H1 (cell line): ENCODE measurements around the gene TBC1D13. TPM values are rescaled to one million over a fixed set of nuclear protein-coding genes. Genes with fewer than 3 reads are reported as not detected.
A peak's percentile ranks its signal among the peaks of the same experiment; 100 is the strongest.

ENCODE experiments used
- CTCF ChIA-PET: fragments of 300-600 bp; sonication (Branson Sonifier 250); formaldehyde crosslinking; loops from one replicate; lab custom pipeline; 2021; ENCODE audit not compliant: partially characterized antibody; lab: Charles Lee
- POLR2A ChIA-PET: fragments of 300-600 bp; sonication (Branson Sonifier 250); formaldehyde crosslinking; loops from one replicate; lab custom pipeline; 2021; ENCODE audit warnings: inconsistent platforms; ENCODE audit not compliant: partially characterized antibody; lab: Charles Lee
- DNase-seq, 2 experiments: peaks; one replicate each; pipeline versions ENCODE4 v3.0.0 to v3.0.0-alpha.2; 2010 to 2022; ENCODE audit warnings: low spot score in 2 of 2, low read depth in 1 of 2, mixed read lengths in 1 of 2
- FAIRE-seq: peaks from 2 replicates; lab custom pipeline; 2011; peaks lifted over from hg19 to GRCh38; lab: Jason Lieb, UNC
- H2AFZ ChIP-seq: 2 replicates; pipeline ENCODE4 v1.8.1; 2012; ENCODE audit warnings: low read length, inconsistent platforms
- H2AK5ac ChIP-seq: 2 replicates; pipeline ENCODE4 v1.6.1; 2013; ENCODE audit warnings: low read depth, low read length
- H2BK120ac ChIP-seq: replicated peaks from 2 replicates; pipeline ENCODE3; 2013; ENCODE audit warnings: low read depth, low read length, inconsistent platforms
- H2BK12ac ChIP-seq: 2 replicates; pipeline ENCODE4 v1.6.1; 2013; ENCODE audit warnings: low read depth, low read length
- H2BK15ac ChIP-seq: 2 replicates; pipeline ENCODE4 v1.6.1; 2013; ENCODE audit warnings: low read length
- H2BK20ac ChIP-seq: 2 replicates; pipeline ENCODE4 v1.6.1; 2013; ENCODE audit warnings: low read length
- H2BK5ac ChIP-seq: 2 replicates; pipeline ENCODE4 v1.6.1; 2013; ENCODE audit warnings: low read depth, low read length
- H3K14ac ChIP-seq: 2 replicates; pipeline ENCODE4 v1.6.1; 2013; ENCODE audit warnings: inconsistent platforms; ENCODE audit not compliant: insufficient read length
- H3K18ac ChIP-seq: 2 replicates; pipeline ENCODE4 v1.6.1; 2013; ENCODE audit warnings: low read length; ENCODE audit errors: extremely low read depth
- H3K23ac ChIP-seq: 2 replicates; pipeline ENCODE4 v1.6.1; 2013; ENCODE audit warnings: inconsistent platforms; ENCODE audit not compliant: insufficient read length
- H3K23me2 ChIP-seq: 2 replicates; pipeline ENCODE4 v1.6.1; 2013; ENCODE audit warnings: low read depth, low read length
- H3K27ac ChIP-seq: 2 replicates; pipeline ENCODE4 v1.6.1; 2011; ENCODE audit warnings: low read depth, low read length, inconsistent platforms
- H3K27me3 ChIP-seq, 4 experiments: replicated peaks in 1 of 4; 1 replicate in 1 of 4; 2 replicates in 3 of 4; pipeline versions ENCODE4 v1.6.1 to v1.8.1; 2011 to 2013; ENCODE audit warnings: low read length in 3 of 4, mild to moderate bottlenecking in 3 of 4, inconsistent platforms in 2 of 4, mixed read lengths in 2 of 4, moderate library complexity in 1 of 4; ENCODE audit not compliant: control insufficient read depth in 3 of 4, insufficient read depth in 3 of 4; ENCODE audit errors: extremely low read depth in 1 of 4
- H3K36me3 ChIP-seq, 4 experiments: 2 replicates each; pipeline versions ENCODE4 v1.6.1 to v1.8.1; 2011 to 2013; ENCODE audit warnings: mild to moderate bottlenecking in 4 of 4, low read length in 3 of 4, moderate library complexity in 2 of 4, control low read depth in 1 of 4, inconsistent platforms in 1 of 4; ENCODE audit not compliant: insufficient read depth in 4 of 4, control insufficient read depth in 2 of 4
- H3K4ac ChIP-seq: replicated peaks from 2 replicates; pipeline ENCODE3; 2013; ENCODE audit warnings: low read length, low read depth, mixed read lengths, inconsistent platforms; ENCODE audit not compliant: insufficient read length
- H3K4me1 ChIP-seq, 4 experiments: replicated peaks in 1 of 4; 1 replicate in 1 of 4; 2 replicates in 3 of 4; pipeline versions ENCODE4 v1.6.1 to v1.8.1; 2011 to 2013; ENCODE audit warnings: low read length in 3 of 4, inconsistent platforms in 2 of 4, mixed read lengths in 1 of 4; ENCODE audit not compliant: insufficient read depth in 4 of 4, control insufficient read depth in 3 of 4
- H3K4me2 ChIP-seq, 2 experiments: 2 replicates each; pipeline versions ENCODE4 v1.6.1 to v1.8.1; 2011 to 2013; ENCODE audit warnings: low read depth in 2 of 2, low read length in 2 of 2, control low read depth in 1 of 2, inconsistent platforms in 1 of 2, mild to moderate bottlenecking in 1 of 2; ENCODE audit not compliant: insufficient read depth in 1 of 2
- H3K4me3 ChIP-seq, 4 experiments: fragments of 200-600, 300-600 bp in 1 of 4; sonication (generic), shearing (Covaris generic), sonication (Bioruptor Twin) in 1 of 4; 2 replicates each; pipeline versions ENCODE4 v1.5.1 to v1.8.1; 2011 to 2016; ENCODE audit warnings: low read length in 4 of 4, low read depth in 3 of 4, control low read depth in 2 of 4, inconsistent platforms in 2 of 4, mild to moderate bottlenecking in 2 of 4, mixed read lengths in 1 of 4, moderate library complexity in 1 of 4; ENCODE audit not compliant: insufficient read depth in 2 of 4; ENCODE audit errors: extremely low read depth in 1 of 4
- H3K56ac ChIP-seq: replicated peaks from 2 replicates; pipeline ENCODE3; 2013; ENCODE audit warnings: low read depth, mild to moderate bottlenecking, mixed read lengths, low read length, inconsistent platforms; ENCODE audit not compliant: insufficient read length
- H3K79me1 ChIP-seq: 2 replicates; pipeline ENCODE4 v1.6.1; 2013; ENCODE audit warnings: low read depth, low read length, control low read depth
- H3K79me2 ChIP-seq, 2 experiments: 2 replicates each; pipeline versions ENCODE4 v1.6.1 to v1.8.1; 2012 to 2013; ENCODE audit warnings: low read length in 2 of 2, mild to moderate bottlenecking in 2 of 2, inconsistent platforms in 1 of 2; ENCODE audit not compliant: insufficient read depth in 2 of 2, control insufficient read depth in 1 of 2
- H3K9ac ChIP-seq, 4 experiments: replicated peaks in 1 of 4; 1 replicate in 1 of 4; 2 replicates in 3 of 4; pipeline versions ENCODE4 v1.6.1 to v1.8.1; 2011 to 2013; ENCODE audit warnings: low read depth in 3 of 4, low read length in 3 of 4, control low read depth in 2 of 4, mild to moderate bottlenecking in 2 of 4, moderate library complexity in 2 of 4, inconsistent platforms in 1 of 4; ENCODE audit errors: extremely low read depth in 1 of 4
- H3K9me3 ChIP-seq, 2 experiments: 2 replicates each; pipeline versions ENCODE4 v1.6.1 to v1.8.1; 2012 to 2013; ENCODE audit warnings: mild to moderate bottlenecking in 2 of 2, moderate library complexity in 2 of 2, control low read depth in 1 of 2, inconsistent platforms in 1 of 2, low read depth in 1 of 2, low read length in 1 of 2, mixed read lengths in 1 of 2; ENCODE audit not compliant: insufficient read depth in 2 of 2
- H4K20me1 ChIP-seq, 2 experiments: replicated peaks in 1 of 2; 2 replicates each; pipeline versions ENCODE3 to v1.8.1; 2011 to 2013; ENCODE audit warnings: inconsistent platforms in 2 of 2, low read length in 2 of 2, mild to moderate bottlenecking in 1 of 2; ENCODE audit not compliant: insufficient read depth in 2 of 2, control insufficient read depth in 1 of 2
- H4K5ac ChIP-seq: 2 replicates; pipeline ENCODE4 v1.6.1; 2013; ENCODE audit warnings: low read length, low read depth, mixed read lengths, inconsistent platforms; ENCODE audit not compliant: insufficient read length
- H4K8ac ChIP-seq: 2 replicates; pipeline ENCODE4 v1.8.0; 2013; ENCODE audit warnings: mild to moderate bottlenecking, moderate library complexity, low read length, inconsistent platforms; ENCODE audit not compliant: insufficient read depth; ENCODE audit errors: extremely low read depth
- H4K91ac ChIP-seq: replicated peaks from 2 replicates; pipeline ENCODE3; 2013; ENCODE audit warnings: low read length, mixed read lengths, inconsistent platforms; ENCODE audit not compliant: insufficient read length
- CBX8 ChIP-seq: fragments of 300-800, 300-1000 bp; sonication (generic); IDR thresholded peaks from 2 replicates; pipeline ENCODE4 v1.7.1; 2016; ENCODE audit warnings: low read depth, low read length, borderline replicate concordance
- CHD2 ChIP-seq: IDR thresholded peaks from 2 replicates; pipeline ENCODE4 v1.6.1; 2012; ENCODE audit warnings: low read length, improper control_type of control experiment
- CTCF ChIP-seq, 3 experiments: IDR thresholded peaks; 1 replicate in 2 of 3; 2 replicates in 1 of 3; pipeline versions ENCODE4 v1.5.1 to v1.6.1; 2011; ENCODE audit warnings: low read length in 3 of 3, mild to moderate bottlenecking in 3 of 3, inconsistent platforms in 2 of 3, low read depth in 1 of 3, moderate library complexity in 1 of 3; ENCODE audit not compliant: insufficient read depth in 1 of 3; ENCODE audit errors: control extremely low read depth in 1 of 3
- EZH2 ChIP-seq: fragments of 200-600 bp; sonication (generic); IDR thresholded peaks from 2 replicates; pipeline ENCODE4 v1.7.1; 2012; ENCODE audit warnings: low read depth, mild to moderate bottlenecking, moderate library complexity, low read length, inconsistent platforms; ENCODE audit not compliant: severe bottlenecking
- KDM5A ChIP-seq: fragments of 200-600 bp; IDR thresholded peaks from 2 replicates; pipeline ENCODE4 v1.7.1; 2012; ENCODE audit warnings: mild to moderate bottlenecking, low read length, inconsistent platforms, mixed read lengths
- POLR2A ChIP-seq, 2 experiments: IDR thresholded peaks; 1 replicate in 1 of 2; 2 replicates in 1 of 2; pipeline ENCODE4 v1.6.1; 2011; ENCODE audit warnings: low read depth in 2 of 2, low read length in 2 of 2, mild to moderate bottlenecking in 2 of 2; ENCODE audit errors: control extremely low read depth in 1 of 2
- SIRT6 ChIP-seq: IDR thresholded peaks from one replicate; pipeline ENCODE4 v1.7.1; 2012; ENCODE audit warnings: low read length, inconsistent platforms
- SRF ChIP-seq: IDR thresholded peaks from 2 replicates; pipeline ENCODE4 v1.6.1; 2011; ENCODE audit warnings: mild to moderate bottlenecking, low read depth, low read length, moderate library complexity
- TBP ChIP-seq: IDR thresholded peaks from 2 replicates; pipeline ENCODE4 v1.6.1; 2011; ENCODE audit warnings: low read depth, low read length, improper control_type of control experiment
- WGBS, 2 experiments: shearing (Covaris generic) in 1 of 2; methylation state at CpG; one replicate each; pipeline versions ENCODE4 v1.1.6 to v1.1.7; 2013 to 2015; ENCODE audit warnings: low lambda C conversion rate in 2 of 2, mixed read lengths in 2 of 2, inconsistent platforms in 1 of 2, low coverage in 1 of 2, missing lambda C conversion rate in 1 of 2; ENCODE audit not compliant: insufficient replicate concordance in 2 of 2, insufficient coverage in 1 of 2, insufficient read length in 1 of 2; ENCODE audit errors: extremely low coverage in 1 of 2, missing lambda C conversion rate in 1 of 2; 5-methylcytosine and 5-hydroxymethylcytosine counted together
- polyA plus RNA-seq, 7 experiments: library from polyadenylated mRNA; depleted of rRNA in 3 of 7; stranded (reverse) in 5 of 7; unstranded in 2 of 7; fragments of >200 nt in 5 of 7; fragments of 200-250 nt in 2 of 7; gene quantifications; 1 replicate in 5 of 7; 2 replicates in 1 of 7; 4 replicates in 1 of 7; pipeline versions ENCODE4 v1.2.1 to v1.2.3, GENCODE V29; 2011 to 2013; ENCODE audit warnings: missing spikeins in 2 of 7, mixed read lengths in 2 of 7
- total RNA-seq: library from RNA; stranded (reverse); fragmentation: NEBNext Ultra II Directional; extraction: Animal tissue kit (Norgen Biotek cat#: 25700); gene quantifications from 2 replicates; pipeline ENCODE4 v1.2.1, GENCODE V29; 2021

TBC1D13 gene
- total and polyA plus RNA-seq, 2 of the 8 experiments (the other 6 are each of a cell fraction or from before 2014, with no cell fraction given) = 21.3 to 24.7 TPM

DNA sequence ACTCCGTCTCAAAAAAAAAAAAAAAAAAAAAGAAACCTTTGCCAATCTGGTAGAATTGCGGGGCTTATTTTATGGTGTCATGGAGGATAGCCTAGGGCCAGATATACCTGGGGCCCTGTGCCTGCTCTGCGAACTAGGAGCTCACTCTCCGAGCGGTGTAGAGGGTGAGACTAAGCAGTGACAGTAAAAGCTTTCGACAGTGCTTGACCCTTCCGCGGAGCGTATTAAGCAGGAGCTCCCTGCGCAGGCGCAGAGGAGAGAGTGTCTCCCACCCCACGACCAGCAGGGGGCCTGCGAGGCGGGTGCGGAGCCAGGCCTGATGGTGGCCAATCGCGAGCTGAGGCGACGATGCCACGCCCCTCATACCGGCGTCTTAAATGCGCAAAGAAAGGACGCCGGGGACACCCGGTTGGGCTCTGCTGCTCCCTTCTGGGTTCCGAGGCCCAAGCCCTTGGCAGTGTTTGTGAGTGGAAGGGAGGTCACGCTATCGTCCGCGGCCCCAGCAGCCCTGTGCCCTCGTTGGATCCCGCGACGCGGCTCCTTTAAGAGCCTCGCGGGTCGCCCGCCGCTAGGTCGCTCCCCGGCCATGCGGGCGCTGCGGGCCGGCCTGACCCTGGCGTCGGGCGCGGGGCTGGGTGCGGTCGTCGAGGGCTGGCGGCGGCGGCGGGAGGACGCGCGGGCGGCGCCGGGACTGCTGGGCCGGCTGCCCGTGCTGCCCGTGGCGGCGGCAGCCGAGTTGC, 31.2 kb downstream of the TBC1D13 start, which contains the start of gene ENDOG:
Gene ENDOG (plus strand): TSS at position 402 of the 740 bp plus-strand sequence. CDS start 185 bp downstream, at position 587.
- CTCF ChIA-PET = interaction anchor here (0.7 to 2.6 kb wide), 19 partner anchors 9 to 203 kb away, joined by 3 to 12 read pairs (median 4); partner anchors contain the start of genes KYAT1 and ZER1
- TF ChIP-seq CBX8 (no peak), SRF (no peak), TBP (peak; percentile 68), EZH2 (no peak), POLR2A (IDR thresholded peaks at IDR 0.05; ENCODE audit: control extremely low read depth in 1 of 2, low read depth in 2 of 2, low read length in 2 of 2) (peak in 1 of 2 experiments; percentile 88; a peak in 2 of 3 replicates), CHD2 (0 out of 2 replicates have a peak, but pooled peaks have one; percentile 26), SIRT6 (no peak), KDM5A (no peak), CTCF (IDR thresholded peaks at IDR 0.05; ENCODE audit: control extremely low read depth in 1 of 3, insufficient read depth in 1 of 3, low read depth in 1 of 3, low read length in 3 of 3) (peak in 2 of 3 experiments; percentile 28 to 79; a peak in 2 of 4 replicates)

More for the DNA sequence above, 31.2 kb downstream of the TBC1D13 start, which contains the start of gene ENDOG:
- Histone ChIP-seq H3K23ac (no peak within 1 kb of the TSS), H3K36me3 (peaks cover 6 to 20% (median 11%) of the 10 kb centered on the region in 4 experiments; a peak in 6 of 8 replicates), H3K14ac (no peak within 1 kb of the TSS), H2BK120ac (no peak within 1 kb of the TSS), H3K9ac (peak within 1 kb of the TSS in 3 of 4 experiments; percentile 52 to 79 (median 60); a peak in 5 of 7 replicates), H3K9me3 (no peaks in the 10 kb centered on the region), H3K4me1 (peaks cover 0 to 11% (median 3%) of the 10 kb centered on the region in 4 experiments; a peak in 2 of 7 replicates), H2BK20ac (no peak within 1 kb of the TSS), H3K79me1 (no peaks in the 10 kb centered on the region; the same call in 1 of the 2 replicates), H4K91ac (peak within 1 kb of the TSS; percentile 65), H2BK12ac (peak within 1 kb of the TSS; percentile 39; the same call in 1 of the 2 replicates), H3K79me2 (no peaks in the 10 kb centered on the region), H2AK5ac (no peak within 1 kb of the TSS), H3K4ac (no peak within 1 kb of the TSS), H4K20me1 (peaks cover 5 to 22% of the 10 kb centered on the region in 2 experiments), H3K56ac (peak within 1 kb of the TSS; percentile 77), H3K27ac (no peak within 1 kb of the TSS; the same call in 1 of the 2 replicates), H4K5ac (no peak within 1 kb of the TSS), H3K27me3 (no peaks in the 10 kb centered on the region), H2BK5ac (no peak within 1 kb of the TSS; the same call in 1 of the 2 replicates), H3K4me3 (peak within 1 kb of the TSS; percentile 40 to 70 (median 53)), H2BK15ac (peak within 1 kb of the TSS; percentile 81; the same call in 1 of the 2 replicates), H2AFZ (peak within 1 kb of the TSS; percentile 48; the same call in 1 of the 2 replicates), H3K4me2 (peak within 1 kb of the TSS; percentile 64 to 91), H3K18ac (no peak within 1 kb of the TSS; the same call in 1 of the 2 replicates), H3K23me2 (peaks cover 5% of the 10 kb centered on the region; the same call in 1 of the 2 replicates), H4K8ac (peak within 1 kb of the TSS; percentile 94)
- POLR2A ChIA-PET = interaction anchor here (0.5 to 5.1 kb wide), 23 partner anchors 8 to 186 kb away, joined by 3 to 62 read pairs (median 4); partner anchors contain the start of genes KYAT1, LRRC8A, SPOUT1 and ZER1
- WGBS, 2 experiments = 3% methylated on average over 57 of the region's 70 CpGs; no CpG with 5 or more reads in 1 of the 2 experiments
- FAIRE-seq (peak; percentile 94), DNase-seq (peak; percentile 96 to 100)
